ENCODE results near the gene LPIN1.

Gene LPIN1

DNA sequence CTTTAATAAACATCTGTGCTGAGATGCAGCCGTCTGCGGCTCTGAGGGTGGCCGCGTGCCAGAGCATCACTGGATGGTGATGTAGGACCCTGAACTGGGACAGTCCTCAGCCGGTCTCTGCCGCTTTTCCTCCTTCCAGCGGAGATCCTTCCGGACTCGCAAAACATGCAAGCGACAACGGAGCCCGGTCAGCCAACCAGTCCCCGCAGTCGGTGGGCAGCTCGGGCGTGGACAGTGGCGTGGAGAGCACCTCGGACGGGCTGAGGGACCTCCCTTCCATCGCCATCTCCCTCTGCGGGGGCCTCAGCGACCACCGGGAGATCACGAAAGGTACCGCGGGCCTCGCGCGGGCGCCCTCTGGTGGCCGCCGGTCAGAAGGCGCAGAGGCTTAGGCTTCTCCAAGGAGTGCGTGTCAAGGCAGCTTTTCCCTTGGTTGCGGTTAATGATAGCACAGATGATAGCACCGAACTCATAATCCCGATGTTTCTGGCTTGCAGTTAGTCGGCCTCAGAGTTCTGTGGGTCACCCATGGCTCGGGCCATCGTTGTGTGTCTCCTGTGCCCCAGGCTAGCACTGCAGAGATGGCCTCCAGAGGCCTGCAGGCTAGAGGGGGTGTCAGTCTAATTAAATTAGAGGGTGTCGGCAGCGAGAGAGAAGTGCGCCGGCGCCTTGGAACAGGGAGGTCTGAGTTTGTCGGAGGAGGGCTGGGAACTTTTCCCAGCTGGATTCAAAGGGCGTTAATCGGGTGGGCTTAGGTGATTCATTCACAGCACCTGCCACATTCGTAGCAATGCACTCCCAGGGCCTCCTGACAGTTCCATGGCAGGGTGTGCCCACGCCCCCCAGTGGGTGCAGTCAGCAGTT lies 38.5 kb downstream of the LPIN1 start:
- DNase-seq (ENCODE audit: low spot score), result peak; percentile 79

DNA sequence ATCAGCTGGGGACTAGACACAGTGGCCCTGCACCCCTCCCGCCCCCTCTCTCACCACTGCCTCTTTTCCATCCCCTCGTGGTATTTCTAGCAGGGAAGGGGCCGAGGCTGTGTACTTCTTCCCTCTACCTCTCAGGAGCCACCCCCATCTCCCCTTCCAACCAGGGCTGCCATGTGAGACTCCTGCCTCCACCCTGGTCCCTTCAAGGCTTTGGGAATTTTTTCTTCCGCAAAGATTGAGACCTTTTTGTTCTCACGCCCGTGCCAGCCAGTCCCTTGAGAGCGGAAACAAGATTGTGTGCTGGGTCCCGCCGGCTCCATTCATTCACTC lies 39.1 kb downstream of the LPIN1 start:
- no peak for FAIRE-seq
- no peak for DNase-seq (ENCODE audit: low spot score)

More for the DNA sequence above, 38.5 kb downstream of the LPIN1 start:
- peak; percentile 30 for FAIRE-seq

DNA sequence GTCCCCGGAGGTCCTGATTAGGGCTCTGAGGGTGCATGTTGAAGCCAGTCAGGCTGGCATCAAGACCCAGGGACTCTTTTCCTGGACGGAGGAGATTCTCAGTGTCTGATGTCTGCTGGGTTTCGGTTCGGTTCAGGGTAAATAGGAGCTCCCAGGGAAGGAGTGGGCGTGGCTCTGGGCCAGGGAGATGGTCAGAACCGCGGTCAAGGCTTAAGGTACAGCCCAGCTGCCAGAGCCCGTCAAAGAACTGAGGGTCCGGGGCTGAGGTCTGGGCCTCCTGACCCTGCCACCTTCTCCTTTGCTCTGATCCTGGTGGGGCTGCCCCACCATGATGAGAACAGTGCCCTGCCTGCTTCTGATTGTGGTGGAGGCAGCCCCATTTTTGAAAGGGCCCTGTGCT lies 39.8 kb downstream of the LPIN1 start:
- DNase-seq (ENCODE audit: low spot score) (no peak), FAIRE-seq (no peak)

DNA sequence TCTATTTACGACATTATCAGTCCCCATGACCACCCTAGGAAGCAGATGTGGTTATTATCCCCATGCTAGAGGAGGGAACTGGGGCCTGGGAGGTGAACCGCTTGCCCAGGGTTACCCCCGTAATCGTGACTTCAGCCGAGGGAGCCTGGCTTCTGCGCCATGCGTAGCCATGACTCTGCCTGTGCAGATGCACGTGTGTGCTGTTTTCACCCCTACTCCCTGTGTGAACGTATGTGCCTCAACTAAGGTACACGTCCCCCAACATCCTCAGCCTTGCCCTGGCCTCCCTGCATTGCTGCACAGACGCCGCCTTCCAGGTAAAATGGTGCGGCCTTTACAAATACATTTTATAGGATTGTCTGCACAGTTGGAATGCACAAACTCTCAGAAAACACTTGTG lies 40.2 kb downstream of the LPIN1 start:
- no peak for FAIRE-seq
- DNase-seq (ENCODE audit: low spot score), result no peak

DNA sequence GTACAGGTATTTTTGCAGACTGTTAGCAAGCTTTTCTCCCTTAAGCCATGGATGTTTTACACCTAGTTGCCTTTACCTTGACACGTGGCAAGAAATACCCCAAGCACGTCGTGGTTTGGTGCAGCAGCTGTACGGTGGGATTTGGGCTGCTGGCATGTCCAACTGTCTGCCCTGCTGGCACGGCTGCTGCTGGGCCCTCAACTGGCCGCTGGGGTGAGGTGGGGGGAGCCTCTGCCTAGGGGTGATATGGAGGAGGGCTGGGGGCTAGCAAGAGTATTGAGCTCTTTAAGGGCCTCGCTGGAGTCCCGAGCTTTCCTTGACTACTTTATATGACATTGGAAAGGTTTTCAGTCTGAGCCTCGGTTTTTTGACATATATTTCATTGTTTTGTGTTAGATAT lies 41.6 kb downstream of the LPIN1 start:
- no peak for FAIRE-seq
- no peak for DNase-seq (ENCODE audit: low spot score)

DNA sequence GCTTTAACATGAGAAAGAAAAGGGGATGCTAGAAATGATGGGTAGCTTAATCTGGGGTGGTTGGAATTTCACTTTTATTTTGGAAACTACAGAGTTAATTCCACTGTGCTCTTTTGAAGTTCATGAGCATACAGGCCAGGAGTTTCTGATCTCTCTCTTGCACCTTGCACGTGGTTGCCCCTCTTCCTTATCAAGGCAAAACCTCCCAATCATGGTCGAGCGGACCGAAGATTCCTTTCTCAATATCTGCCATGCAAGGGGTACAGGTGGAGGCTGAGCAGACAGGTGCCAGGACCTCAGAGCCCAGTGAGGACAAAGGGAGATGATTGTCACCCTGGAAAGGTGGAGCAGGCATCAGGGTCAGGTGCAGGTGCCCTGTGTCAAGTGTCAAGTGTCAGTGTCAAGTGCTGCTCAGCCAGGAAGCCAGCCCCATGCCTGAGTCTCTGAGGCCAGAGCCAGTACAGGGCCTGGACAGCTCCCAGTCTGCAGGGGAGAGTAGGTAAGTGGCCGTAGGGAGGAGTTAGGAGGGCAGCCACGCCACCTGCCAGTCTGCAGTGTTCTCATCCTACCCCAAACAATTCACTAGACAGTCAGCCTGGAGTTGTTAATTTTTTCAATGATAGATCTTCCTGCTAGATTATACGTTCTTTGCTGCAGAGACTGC lies 42.2 kb downstream of the LPIN1 start:
- DNase-seq (ENCODE audit: low spot score), result no peak
- peak; percentile 74 for FAIRE-seq

DNA sequence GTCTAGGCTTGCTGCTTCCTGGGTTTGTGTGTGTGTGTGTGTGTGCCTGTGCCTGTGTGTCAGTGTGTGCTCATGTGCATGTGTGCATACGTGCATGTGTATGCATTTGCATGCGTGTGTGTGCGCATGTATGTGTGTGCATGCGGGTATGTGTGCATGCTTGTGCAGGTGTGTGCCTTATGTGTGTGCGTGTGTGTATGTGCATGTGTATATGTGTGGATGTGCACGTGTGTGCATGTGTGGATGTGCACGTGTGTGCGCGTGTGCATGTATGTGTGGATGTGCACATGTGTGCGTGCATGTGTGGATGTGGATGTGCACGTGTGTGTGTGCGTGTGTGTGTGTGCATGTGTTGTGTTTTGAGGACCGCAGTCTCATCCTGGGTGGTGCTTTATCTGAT lies 42.8 kb downstream of the LPIN1 start:
- no peak for DNase-seq (ENCODE audit: low spot score)
- peak; percentile 99 for FAIRE-seq

DNA sequence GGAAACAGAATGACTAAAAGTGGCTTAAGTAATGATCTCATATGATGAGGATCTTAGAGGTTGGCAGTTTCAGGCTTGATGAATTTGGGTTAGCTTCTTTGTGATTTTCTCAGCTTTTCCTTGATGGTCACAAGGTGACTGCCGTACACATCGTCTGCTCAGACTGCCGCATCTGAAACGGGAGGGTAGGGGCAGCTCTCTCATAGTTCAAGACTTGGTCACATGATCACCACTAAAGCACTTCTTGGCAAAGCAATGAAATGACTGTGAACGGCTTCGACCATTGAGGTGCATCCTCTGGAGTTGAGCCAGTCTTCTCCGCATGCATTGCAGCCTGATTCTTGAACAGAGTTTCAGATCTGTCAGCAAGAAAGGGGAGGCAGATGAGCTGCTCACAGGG lies 43.8 kb downstream of the LPIN1 start:
- no peak for FAIRE-seq

DNA sequence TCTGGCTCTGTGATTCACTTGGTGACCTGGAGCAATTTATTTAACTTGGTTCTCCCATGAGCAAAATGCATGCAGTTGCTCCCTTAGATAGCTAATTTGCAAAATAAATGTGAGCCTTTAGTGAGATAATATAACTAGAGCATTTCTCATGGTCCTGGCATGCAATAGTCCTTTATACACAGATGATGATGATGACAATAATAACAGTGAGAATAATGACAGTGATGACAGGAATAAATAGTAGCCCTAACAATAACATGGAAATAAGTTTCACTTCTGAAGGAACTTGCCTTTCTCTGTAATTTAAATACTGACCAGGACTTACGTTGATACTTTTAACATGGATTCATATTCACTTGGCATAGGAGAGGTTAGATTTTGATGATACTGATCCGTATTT lies 49.2 kb downstream of the LPIN1 start:
- no peak for DNase-seq (ENCODE audit: low spot score)
- FAIRE-seq, result no peak

More for the DNA sequence above, 43.8 kb downstream of the LPIN1 start:
- no peak for DNase-seq (ENCODE audit: low spot score)

DNA sequence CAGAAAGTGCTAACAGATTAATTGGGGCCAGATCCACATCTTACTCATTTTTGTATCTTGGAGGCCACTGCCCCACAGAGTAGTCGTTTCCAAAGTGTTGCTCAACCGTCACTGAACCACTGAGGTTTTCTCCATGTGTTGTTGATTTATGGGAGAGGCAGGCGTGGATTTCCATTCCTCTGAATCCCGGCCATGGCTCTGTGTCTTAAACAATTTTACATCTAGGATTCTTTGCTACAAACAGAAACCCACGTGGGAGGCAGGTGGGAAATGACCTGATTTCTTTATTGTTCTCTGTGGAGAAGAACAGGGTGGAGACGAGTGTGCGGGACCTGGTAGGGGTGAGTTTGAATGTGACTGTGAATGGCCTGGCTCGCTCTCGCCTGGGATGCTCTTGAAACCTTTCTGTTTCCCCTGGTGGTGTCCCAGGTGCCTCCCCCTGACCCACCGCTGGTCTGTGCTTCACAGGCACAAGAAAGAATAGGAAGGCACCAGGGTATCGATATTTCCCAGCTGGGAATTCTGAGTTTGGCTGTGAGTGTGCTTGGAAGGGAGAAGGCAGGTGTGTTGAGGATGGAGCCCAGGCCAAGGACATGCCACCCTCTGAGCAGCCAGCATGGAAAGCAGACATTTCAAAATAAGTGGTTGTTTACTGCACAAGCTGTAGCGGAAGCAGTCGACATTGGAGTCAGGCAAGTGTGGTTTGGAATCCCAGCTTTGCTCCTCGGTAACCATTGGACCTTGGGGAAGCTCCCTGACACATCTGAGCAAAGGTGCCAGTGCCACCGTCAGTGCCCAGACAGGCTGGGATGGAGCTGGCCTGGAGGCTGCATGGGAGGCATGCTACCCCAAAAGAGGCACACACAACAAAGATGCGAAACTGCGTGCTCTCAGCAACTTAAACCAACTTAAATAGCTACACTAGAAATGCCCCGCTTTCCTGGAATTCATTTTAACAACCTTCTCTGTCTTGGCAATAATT lies 50.0 kb downstream of the LPIN1 start:
- DNase-seq (ENCODE audit: low spot score) (no peak), FAIRE-seq (no peak)

DNA sequence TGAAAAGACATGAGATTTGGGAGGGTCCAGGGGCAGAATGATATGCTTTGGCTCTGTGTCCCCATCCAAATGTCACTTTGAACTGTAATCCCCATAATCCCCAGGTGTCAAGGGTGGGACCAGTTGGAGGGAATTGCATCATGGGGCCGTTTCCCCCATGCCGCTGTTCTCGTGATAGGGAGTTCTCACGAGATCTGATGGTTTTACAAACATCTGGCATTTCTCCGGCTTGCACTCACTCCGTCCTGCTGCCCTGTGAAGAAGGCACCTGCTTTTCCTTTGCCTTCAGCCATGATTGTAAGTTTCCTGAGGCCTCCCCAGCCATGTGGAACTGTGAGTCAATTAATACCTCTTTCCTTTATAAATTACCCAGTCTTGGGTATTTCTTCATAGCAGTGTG lies 51.4 kb downstream of the LPIN1 start:
- DNase-seq (ENCODE audit: low spot score), result no peak
- no peak for FAIRE-seq

DNA sequence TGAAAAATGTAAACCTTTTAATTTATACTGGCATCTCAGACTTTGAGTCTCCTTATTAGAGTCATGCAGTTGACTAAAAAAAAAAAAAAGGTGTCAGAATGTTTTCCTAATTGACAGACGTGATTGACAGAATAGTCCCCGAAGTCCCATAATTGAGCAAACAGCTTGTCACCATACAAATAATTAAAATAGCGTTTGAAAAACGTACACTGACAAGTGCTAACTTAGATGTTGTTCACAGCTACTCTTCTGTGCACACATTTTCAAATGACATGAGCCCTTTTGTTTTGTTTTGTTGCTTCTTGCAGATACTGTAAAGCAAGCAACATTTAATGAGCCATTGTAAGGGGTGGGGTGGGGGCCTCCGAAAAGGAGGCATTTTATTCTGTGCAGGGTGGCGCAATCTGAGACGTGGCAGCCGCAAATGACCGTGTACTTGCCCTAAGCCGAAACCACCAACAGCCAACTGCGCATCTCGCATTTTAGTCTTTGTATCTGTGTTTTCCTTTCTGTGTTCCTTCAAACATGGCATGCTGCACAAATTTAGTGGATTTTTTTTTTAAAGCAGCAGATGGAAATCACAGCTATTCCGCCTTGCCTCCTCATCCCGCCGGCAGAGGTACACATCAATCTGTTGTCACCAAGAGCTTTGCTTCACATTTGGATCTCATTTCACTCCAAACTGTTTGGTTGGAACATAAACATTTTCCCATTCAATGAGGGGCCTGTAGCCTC lies 52.4 kb downstream of the LPIN1 start:
- FAIRE-seq (no peak), DNase-seq (ENCODE audit: low spot score) (no peak)

DNA sequence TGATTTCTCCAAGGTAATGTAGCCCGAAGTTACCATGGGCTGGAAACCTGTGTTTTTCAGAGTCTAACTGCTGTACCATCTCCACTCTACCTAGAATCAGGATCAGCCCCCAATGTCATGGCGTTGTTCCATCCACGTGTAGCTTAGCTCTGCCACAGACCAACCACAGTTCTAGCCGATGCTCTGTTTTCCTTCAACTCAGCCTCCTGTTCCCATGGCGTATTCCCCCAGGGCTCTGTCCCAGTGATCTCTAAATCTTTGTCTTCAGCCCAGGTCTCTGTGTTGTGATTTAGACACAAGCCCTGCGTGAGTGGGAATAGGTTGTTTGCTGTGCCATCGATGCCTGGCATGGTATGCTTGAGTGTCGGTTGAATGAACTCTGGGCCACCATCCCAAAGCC lies 53.4 kb downstream of the LPIN1 start:
- DNase-seq (ENCODE audit: low spot score), result no peak
- no peak for FAIRE-seq

DNA sequence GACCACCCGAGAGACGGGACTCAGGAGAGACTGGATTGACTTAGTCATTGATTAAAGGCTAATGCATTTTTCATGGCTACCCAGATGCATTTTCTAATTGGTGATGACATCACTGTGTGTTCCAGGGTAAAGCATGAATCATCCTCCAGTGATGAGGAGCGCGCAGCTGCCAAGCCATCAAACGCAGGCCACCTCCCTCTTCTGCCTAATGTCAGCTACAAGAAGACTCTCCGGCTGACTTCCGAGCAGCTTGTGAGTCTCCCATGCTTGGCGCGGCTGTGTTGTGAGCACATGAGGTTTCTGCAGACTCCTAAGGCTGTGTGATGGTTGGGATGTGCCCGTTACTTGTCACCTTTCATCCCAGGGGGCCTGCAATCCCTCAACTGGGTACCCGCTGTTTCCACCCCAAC lies 56.4 kb downstream of the LPIN1 start:
- FAIRE-seq, result no peak
- no peak for DNase-seq (ENCODE audit: low spot score)

DNA sequence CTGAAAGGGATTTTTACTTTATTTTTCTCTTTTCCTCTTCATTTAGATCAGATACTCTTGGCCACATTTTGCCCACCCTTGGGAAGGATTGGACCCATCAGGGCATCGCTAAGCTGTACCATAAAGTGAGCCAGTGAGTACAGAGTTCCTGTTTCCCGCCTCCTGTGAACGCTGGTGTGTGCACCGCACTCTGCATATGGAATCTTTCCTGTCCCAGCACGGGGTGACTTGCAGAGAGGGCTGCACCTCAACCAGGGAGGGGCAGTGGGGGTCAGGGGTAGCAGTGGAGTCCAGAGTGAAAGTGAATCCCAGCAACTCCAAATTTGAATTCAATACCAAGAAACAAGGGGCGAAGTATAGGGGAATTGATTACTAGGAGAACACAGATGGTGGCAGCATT lies 58.6 kb downstream of the LPIN1 start:
- FAIRE-seq (no peak), DNase-seq (ENCODE audit: low spot score) (no peak)

DNA sequence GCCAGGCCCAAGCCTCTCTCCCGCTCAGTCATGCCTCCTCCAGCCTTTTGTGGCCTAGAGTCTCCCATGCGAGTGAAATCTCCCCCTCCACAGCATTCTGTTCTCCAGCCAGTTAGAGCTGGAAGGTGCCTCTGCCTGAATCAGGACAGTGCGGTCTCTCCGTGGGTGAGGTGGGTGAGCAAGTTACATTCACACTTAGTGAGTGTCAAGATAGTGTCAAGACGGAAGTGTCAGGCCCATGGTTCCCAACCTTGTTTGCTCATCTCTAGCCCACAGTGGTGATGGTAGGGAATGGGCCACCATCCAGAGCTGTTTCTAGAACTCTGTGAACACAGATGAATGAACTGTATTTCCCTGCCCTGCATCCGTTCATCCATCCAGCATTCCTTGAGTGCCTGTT lies 59.5 kb downstream of the LPIN1 start:
- DNase-seq (ENCODE audit: low spot score) (no peak), FAIRE-seq (no peak)

DNA sequence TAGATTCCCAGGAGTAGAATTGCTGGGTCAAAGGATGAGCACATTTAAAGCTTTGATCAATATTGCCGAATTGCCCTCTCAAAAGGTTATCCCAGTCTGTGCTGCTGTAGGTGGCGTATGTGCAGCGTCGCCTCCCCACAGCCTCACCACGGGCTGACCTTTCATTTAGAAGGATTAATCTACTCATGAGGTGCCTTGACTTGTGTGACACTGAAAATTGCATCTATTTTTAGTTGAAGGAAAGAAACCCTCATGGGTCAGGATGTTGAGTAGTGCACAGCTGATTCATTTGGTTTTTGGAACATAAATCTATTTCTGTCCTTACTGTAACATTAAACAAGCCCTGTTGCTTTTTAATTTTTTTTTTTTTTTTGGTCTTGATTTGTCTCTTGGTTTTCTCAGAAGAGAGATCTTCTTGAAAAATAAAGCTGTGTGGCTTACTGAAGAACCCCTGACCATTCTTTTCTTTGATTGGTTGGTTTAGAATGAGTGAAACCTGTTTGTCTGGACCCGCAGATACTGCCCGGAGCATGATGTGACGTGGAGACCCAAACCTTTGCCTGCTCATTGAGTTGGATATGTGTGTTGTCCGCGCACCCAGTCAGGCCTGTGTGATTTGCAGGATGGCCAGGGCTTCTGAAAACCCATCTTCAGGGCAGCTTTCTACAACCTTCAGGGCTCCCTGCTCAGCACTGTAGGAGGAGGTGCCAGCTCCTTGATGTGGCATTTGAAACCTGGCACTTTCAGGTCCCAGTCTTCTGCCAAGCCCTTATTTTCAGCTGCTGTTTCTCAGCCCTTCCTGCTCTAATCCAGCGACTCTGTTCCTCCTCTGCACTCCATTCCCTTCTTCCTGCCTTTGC lies 61.0 kb downstream of the LPIN1 start:
- FAIRE-seq (no peak), DNase-seq (ENCODE audit: low spot score) (no peak)

DNA sequence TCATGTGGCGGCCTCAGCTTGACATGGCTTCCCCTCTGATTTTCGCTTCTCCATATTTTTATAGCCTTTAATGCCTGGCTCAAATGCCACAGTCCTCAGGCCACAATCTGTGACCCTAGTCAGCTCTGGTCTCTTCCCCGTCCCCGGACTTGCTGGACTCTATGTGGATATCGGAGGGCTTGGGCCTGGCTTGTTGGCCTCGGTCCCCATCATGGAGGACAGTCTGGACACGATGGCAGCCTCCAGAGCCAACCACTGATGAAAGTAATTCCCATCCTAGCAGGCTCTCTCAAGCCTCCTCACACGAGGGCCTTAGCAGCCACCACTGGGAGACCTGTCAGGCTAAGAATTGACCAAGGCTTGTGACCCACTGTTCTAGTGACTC lies 61.6 kb downstream of the LPIN1 start:
- DNase-seq (ENCODE audit: low spot score) (no peak), FAIRE-seq (no peak)

DNA sequence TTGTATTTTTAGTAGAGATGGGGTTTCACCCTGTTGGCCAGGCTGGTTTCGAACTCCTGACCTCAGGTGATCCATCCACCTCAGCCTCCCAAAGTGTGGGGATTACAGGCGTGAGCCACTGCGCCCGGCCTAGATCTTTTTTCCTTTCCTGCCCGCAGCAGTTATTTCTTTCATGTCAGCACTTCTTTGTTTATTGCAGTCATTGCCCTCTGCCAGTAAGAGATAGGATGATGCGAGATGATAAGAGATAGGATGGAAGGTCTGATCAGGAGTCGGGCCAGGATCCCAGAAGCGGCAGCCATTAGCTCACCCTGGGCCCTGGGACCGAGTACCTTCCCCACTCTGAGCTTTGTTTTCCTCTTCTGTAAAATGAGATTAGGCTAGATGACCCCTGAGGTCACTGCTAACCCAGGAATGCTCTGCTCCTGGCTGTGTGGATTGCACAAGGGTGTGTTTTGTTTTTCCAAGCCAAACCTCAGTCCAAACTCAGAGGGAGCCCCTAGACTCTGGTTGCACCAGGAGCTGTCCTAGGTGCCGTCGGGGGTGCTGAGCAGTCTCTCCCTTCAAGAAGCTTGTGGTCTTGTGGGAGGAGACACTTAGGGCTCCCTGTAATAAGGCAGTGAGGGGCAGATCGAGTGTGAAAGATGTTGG lies 63.3 kb downstream of the LPIN1 start:
- DNase-seq (ENCODE audit: low spot score) (no peak), FAIRE-seq (no peak)
